ELR (cell line): ENCODE results near the gene CABP4.

Experiments
- DNase-seq: peaks from one replicate; pipeline ENCODE4 v3.0.0-alpha.2; 2015; ENCODE audit warnings: low read depth

CABP4 gene

GRCh38 chr11:67455054-67455453 lies at the start of gene CABP4:
Gene CABP4 (plus strand): TSS chr11:67455354. CDS start chr11:67455424, 70 bp downstream.
- DNase-seq, result no peak

DNA sequence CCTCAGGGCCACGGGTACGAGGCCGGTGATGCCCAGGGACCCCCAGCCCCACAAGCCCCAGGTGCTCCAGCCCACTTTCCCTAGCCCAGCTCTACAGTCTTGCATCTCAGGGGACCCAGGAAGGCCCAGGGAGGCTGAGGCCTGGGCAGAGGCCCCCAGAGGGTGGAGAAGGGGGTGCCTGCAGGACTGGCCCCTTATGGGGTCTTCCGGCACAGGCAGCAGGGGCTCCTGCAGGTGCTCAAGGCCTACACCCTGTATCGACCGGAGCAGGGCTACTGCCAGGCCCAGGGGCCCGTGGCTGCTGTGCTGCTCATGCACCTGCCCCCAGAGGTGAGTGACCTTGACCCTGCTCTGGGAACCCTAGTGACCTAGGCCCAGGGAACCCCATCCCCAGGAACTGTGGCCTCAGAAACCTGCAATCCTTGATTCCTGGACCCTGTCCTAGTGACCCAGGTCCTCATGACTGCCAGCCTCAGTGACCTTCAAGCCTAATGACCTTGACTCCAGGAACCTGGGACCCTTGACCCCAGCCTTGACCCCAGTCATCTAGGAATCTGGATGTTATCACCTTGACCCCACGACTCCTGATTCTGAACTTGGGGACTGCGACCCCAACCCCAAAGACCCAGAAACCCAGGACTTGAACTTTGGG lies 49.3 kb upstream of the CABP4 start:
- no peak for DNase-seq

GRCh38 chr11:67406420-67406968 lies 48.7 kb upstream of the CABP4 start:
- DNase-seq, result no peak

DNA sequence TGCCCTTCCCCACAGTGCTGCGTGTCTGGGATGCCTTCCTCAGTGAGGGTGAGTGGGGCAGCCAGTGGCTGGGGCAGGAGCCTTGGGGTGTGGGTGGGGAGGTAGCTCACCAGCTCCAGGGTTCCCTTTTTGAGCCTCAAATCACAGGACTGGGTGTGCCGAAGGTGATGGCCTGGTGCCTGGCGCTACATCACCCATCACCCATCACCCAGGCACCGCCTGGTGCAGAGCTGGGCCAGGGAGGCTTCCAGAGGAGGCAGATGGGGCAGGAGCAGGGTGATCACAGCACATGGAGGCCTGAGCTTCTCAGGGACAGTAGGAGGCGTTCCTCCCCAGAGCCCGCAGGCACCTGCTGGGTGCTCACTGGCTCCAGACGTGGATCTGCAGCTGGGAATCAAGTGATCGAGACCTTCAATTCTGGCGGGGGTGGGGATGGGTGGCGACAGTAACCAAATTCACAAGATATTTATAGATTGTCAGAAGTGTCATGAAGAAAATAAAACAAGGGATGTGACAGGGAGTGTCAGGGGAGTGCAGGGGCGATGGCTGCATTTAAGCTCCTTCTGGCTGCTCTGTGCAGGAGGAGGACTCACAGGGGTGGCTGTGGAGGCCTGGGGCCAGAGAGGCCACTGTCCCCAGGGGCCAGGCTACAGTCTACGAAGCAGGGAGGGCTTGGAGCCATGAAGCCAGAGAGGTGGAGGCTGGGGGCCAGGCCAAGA lies 48.0 kb upstream of the CABP4 start:
- no peak for DNase-seq

DNA sequence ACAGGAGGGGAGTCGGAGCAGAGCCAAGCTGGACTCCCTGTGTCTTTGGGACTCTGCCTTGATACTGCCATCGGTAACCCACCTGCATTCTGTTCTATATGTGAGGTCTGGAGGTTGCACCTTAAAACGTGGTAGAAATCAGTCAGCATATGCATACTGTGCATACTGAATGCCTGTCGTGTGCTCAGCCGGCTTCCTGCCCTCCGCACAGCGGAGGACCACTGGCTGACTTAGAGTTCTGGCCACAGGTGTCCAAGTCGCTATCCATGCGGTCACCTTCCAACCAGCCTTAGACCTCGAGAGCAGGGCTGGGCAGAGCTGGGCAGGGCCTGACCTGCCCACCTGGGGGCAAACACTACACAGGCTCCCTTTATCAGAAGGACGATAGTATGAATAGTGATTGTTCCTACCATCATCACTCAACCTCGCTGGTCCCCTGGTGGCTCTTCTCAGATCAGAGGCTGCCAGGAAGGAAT lies 47.4 kb upstream of the CABP4 start:
- no peak for DNase-seq

GRCh38 chr11:67408437-67409200 lies 46.5 kb upstream of the CABP4 start:
- no peak for DNase-seq

GRCh38 chr11:67409261-67409666 lies 45.9 kb upstream of the CABP4 start:
- DNase-seq, result no peak

GRCh38 chr11:67409781-67410368 lies 45.3 kb upstream of the CABP4 start:
- DNase-seq, result no peak

- no peak for DNase-seq
Measured at GRCh38 chr11:67410369-67410831, 44.8 kb upstream of the CABP4 start.

DNA sequence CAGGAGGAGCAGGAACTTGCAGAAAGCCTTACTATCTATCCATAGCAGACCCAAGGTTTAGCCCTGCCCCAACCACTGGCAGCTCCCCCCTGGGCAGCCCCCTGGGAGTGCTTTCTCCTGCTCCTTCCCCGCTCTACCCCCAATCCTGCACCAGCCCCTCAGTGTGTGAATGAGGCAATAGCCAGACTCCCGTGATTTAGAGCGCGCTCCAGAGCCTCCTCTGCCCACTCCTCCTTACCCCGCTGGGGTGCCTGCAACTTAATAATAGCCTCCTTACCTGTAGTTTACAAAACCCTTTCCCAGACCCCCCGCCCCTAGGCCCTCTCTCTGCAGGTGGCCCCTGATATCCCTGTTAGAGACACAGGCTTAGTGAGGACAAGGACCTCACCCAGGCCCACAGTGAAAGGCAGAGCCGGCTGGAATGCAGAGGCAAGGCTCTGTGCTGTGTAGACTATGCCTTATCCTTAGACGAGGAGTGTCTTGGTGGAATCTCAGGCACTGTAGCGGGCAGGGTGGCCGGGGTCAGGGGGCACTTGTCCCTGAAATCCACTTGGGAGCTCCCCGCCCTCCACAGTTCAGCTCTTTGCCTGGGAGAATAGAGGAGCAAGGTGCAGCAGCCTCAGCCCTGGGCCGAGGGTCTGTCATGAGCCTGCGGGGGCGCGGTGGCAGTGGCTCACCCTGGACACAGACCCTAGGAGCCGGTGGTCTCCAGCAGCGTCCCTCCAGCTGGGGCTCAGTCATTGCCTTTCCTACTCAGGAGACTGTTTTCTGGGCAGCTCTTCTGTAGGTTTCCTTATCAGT lies 44.0 kb upstream of the CABP4 start:
- no peak for DNase-seq

DNA sequence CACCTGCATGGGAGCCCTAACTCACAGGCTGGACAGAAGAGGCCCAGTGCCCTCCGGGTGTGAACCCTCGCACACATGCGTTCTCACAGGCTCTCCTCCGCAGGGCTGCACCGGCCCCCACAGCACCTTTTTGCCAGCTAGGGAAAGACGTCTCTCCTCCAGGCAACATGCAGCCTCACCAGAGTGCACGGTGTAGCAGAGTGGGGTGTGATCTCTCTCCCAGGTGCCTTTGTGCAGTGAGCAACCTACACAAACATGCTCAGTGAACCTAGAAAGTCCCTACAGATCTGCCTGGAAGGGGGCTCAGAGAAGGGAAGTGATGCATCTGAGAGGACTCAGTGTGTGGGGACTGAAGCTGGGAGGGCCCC lies 43.4 kb upstream of the CABP4 start:
- no peak for DNase-seq

- no peak for DNase-seq
Measured at GRCh38 chr11:67412495-67413179, 42.5 kb upstream of the CABP4 start.

DNA sequence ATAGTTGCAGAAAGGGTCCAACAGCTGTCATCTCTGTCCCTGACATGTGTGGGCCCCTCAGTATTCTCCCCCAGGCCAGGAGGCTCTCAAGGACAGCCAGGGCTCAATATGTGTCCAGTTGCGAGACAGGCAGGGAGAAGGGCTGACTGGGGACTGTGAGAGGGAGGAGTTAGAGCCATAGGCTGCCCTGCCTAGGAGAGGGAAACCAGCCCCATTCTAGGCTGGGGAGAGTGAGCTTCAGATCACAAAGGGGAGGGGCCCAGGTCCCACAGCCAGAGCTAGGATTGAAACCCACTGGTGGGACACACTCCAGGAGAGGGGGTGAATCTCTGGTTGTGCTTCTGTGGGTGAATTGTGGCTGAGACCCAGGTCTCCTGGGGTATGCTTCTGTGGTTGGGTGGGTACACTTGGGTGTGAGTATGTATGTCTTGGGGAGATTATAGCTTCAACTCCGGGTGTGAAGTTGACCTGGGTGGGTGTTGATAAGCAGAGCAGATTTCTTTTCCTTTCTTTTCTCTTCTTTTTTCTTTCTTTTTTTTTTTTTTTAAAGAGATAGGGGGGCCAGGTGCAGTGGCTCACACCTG lies 41.8 kb upstream of the CABP4 start:
- no peak for DNase-seq

DNA sequence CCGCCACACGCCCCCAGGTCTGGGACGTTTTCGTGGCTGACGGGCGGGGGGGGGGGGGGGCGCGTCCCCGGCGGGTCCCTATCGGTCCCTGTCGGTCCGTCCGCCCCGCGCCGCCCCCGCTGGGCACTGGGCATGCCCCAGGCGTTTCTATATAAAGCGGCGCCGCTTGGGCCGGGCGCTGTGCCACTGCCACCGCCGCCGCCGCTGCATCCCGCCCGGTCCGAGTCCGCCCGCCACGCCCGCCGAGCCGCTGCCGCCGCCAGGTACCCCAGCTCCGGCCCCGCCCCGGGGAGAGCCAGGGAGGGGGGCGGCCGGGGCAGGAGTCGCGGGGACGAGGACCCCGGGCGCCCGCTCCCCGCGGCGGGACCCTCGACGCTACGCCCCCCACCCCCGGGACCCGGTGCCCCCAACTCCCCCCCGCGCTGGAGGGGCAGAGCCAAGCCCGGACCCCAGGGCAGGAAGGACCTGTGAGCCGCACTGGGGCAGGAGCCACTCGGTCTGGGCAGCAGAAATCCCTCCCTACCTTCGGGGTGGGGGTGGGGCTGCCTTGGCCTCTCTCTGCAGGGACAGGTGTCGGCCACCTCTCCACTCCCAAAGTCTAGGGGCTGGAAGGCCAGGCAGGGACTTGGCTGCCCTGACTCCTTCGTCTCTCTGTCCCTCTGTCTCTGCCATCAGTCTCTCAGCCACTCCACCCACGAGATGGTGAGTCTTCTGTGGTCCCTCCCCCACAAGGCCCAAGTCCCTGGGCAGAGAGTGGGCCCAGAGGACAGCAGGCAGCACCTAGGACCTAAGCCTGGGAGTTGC lies 39.5 kb upstream of the CABP4 start, which contains the start of gene CARNS1:
CARNS1 (plus strand) TSS at position 178 of the 804 bp plus-strand sequence; CDS start at position 700, 522 bp downstream.
- DNase-seq, result no peak

DNA sequence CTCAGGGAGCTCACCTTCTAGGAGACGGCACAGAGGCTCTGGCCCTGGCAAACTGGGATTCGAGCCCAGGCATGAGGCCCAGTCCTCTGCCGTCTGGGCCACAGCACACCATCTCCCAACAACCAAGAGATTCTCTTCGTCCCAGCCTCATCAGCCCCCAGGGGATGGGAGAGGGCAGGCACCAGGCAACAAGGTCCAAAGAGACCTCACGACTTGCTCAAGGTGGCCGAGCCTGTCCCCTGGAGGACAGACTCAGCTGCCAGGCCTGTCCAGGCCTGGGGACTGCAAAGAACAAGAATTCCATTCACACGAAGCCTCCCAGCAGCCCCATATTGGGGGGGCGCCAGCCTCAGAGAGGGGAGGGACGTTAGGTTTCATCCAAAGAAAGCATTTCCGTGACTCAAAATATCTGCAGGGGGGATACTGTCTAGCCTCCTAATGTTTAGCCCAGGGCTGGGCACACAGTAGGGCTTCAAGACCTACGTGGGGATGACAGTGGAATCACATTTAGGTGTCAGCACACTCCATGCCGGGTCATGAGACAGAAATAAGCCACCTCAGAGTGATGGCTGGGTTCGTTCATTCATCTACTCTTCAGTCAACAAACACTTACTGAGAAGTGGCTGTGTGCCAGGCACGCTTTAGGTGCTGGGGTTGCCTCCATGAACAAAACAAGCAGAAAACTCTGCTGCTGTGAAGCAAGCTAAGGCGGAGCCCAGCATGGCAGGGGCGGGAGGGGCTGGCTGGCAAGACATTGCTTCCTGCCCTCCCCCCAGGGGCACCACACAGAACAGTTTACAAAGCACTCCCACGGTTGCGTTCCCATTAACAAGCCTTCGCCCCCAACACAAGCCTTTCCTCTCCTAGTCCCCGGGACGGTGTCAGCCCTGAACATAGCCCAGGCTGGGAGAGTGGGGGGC lies 38.5 kb upstream of the CABP4 start:
- DNase-seq, result no peak

DNA sequence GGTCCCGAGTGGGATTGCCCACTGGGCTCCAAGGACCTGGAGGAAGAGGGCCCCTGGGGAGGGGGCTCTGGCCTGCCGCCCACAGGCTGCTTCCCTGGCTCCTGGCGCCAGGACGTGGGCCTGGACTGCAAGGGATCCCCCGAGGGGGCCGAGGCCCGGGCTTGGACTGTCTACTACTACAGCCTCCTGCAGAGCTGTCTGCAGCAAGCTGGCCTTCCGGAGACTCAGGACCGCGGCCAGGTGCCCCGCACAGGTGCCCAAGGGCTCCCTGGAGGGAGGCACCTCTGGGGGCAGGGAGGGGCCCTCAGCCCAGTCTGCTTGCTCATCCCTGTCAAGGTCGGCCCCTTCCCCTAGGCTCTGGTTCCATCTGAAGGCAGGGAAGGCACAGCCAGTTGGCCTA lies 37.7 kb upstream of the CABP4 start:
- DNase-seq, result no peak

DNA sequence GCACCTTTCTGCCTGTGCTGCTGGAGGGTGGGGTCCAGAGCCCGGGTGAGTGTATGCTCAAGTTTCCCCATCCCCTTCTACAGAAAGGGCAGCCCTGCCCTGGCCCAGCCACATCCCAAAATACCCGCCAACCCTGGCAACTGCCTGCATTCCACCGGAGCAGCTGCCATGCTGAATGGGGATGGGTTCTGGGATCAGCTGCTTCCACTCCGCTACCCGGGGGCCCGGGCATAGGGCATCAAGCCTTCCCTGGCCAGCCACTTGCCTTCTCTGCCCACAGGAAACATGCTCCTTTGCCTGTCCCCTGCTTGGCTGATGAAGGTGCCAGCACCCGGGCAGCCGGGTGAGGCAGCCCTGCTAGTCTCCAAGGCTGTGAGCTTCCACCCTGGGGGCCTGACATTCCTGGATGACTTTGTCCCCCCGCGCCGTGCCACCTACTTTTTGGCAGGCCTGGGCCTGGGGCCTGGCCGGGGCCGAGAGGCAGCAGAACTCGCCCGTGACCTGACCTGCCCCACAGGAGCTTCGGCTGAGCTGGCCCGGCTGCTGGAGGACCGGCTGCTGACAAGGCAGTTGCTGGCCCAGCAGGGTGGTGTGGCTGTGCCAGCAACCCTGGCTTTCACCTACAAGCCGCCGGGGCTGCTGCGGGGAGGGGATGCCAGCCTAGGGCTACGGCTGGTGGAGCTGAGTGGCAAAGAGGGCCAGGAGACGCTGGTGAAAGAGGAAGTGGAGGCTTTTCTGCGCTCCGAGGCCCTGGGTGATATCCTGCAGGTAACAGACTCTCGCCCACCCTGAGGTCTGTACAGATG lies 36.5 kb upstream of the CABP4 start:
- no peak for DNase-seq
